ENCODE measurements around the gene ARHGAP27.

The ARHGAP27 gene

GRCh38 chr17:45408611-45409421 lies 23.9 kb downstream of the ARHGAP27 start:
- DNase-seq (ENCODE audit: low read depth in 3 of 3), result no peak

GRCh38 chr17:45406107-45406506 lies 26.6 kb downstream of the ARHGAP27 start:
- no peak for DNase-seq (ENCODE audit: low read depth in 3 of 3)

- peak in 1 of 3 experiments; percentile 24 for DNase-seq (ENCODE audit: low read depth in 3 of 3)
Observed at GRCh38 chr17:45405250-45406086, 27.2 kb downstream of the ARHGAP27 start.

GRCh38 chr17:45404870-45405249 lies 27.8 kb downstream of the ARHGAP27 start:
- no peak for DNase-seq (ENCODE audit: low read depth in 3 of 3)

GRCh38 chr17:45403906-45404490 lies 28.7 kb downstream of the ARHGAP27 start:
- DNase-seq (ENCODE audit: low read depth in 3 of 3), result no peak

- no peak for DNase-seq (ENCODE audit: low read depth in 3 of 3)
Observed at GRCh38 chr17:45402916-45403315, 29.8 kb downstream of the ARHGAP27 start.

- no peak for DNase-seq (ENCODE audit: low read depth in 3 of 3)
Observed at GRCh38 chr17:45398800-45399199, 33.9 kb downstream of the ARHGAP27 start.

GRCh38 chr17:45397796-45398195 lies 34.9 kb downstream of the ARHGAP27 start:
- DNase-seq (ENCODE audit: low read depth in 3 of 3), result no peak

- DNase-seq (ENCODE audit: low read depth in 3 of 3), result no peak
Observed at GRCh38 chr17:45396496-45397205, 36.0 kb downstream of the ARHGAP27 start.

GRCh38 chr17:45395569-45396415 lies 36.9 kb downstream of the ARHGAP27 start:
- DNase-seq (ENCODE audit: low read depth in 3 of 3), result no peak

- peak in 2 of 3 experiments; percentile 19 to 31 for DNase-seq (ENCODE audit: low read depth in 3 of 3)
Observed at GRCh38 chr17:45394913-45395568, 37.6 kb downstream of the ARHGAP27 start.

- no peak for DNase-seq (ENCODE audit: low read depth in 3 of 3)
Observed at GRCh38 chr17:45394564-45394912, 38.1 kb downstream of the ARHGAP27 start.

GRCh38 chr17:45394091-45394490 lies 38.6 kb downstream of the ARHGAP27 start:
- no peak for DNase-seq (ENCODE audit: low read depth in 3 of 3)

GRCh38 chr17:45393411-45393810 lies 39.3 kb downstream of the ARHGAP27 start:
- DNase-seq (ENCODE audit: low read depth in 3 of 3), result no peak

GRCh38 chr17:45391918-45392317 lies 40.8 kb downstream of the ARHGAP27 start:
- no peak for DNase-seq (ENCODE audit: low read depth in 3 of 3)

GRCh38 chr17:45391291-45391690 lies 41.4 kb downstream of the ARHGAP27 start:
- DNase-seq (ENCODE audit: low read depth in 3 of 3), result no peak

- no peak for DNase-seq (ENCODE audit: low read depth in 3 of 3)
Observed at GRCh38 chr17:45389354-45389753, 43.3 kb downstream of the ARHGAP27 start.

GRCh38 chr17:45388604-45389325 lies 43.9 kb downstream of the ARHGAP27 start:
- no peak for DNase-seq (ENCODE audit: low read depth in 3 of 3)

- no peak for DNase-seq (ENCODE audit: low read depth in 3 of 3)
Observed at GRCh38 chr17:45387739-45388138, 44.9 kb downstream of the ARHGAP27 start.

- no peak for DNase-seq (ENCODE audit: low read depth in 3 of 3)
Observed at GRCh38 chr17:45386178-45386577, 46.5 kb downstream of the ARHGAP27 start.

Measured in stimulated activated CD4-positive, alpha-beta T cell treated with anti-CD3 and anti-CD28 coated beads, TNF-alpha, amount 100 ng/mL, for 24 hours (primary cell).